K562 (cell line): Measurements from ENCODE around the gene HNRNPF. TPM values are rescaled to one million over a fixed set of nuclear protein-coding genes. Genes with fewer than 3 reads are reported as not detected.

Source experiments
- BRD4 ChIP-seq: fragments of 200-600 bp; sonication (generic); IDR thresholded peaks from 2 replicates; pipeline ENCODE4 v1.6.1; 2017; ENCODE audit warnings: inconsistent platforms
- CREM ChIP-seq: IDR thresholded peaks from 2 replicates; pipeline ENCODE4 v1.6.1; 2014; ENCODE audit warnings: antibody characterized with exemption, low read depth
- ESRRA ChIP-seq: fragments of 450-650 bp; IDR thresholded peaks from 2 replicates; pipeline ENCODE4 v1.6.1; 2014; ENCODE audit warnings: low read depth, mild to moderate bottlenecking, moderate library complexity, borderline replicate concordance
- HDAC8 ChIP-seq: fragments of 450-650 bp; IDR thresholded peaks from 2 replicates; pipeline ENCODE4 v1.6.1; 2016; ENCODE audit warnings: mild to moderate bottlenecking, missing genetic modification characterization, moderate library complexity, missing compliant biosample characterization
- LCOR ChIP-seq: sonication (generic); formaldehyde crosslinking; IDR thresholded peaks from 2 replicates; pipeline ENCODE4 v1.8.0; 2022; ENCODE audit warnings: mild to moderate bottlenecking, missing genetic modification reagents
- MAZ ChIP-seq, 2 experiments: fragments of 450-650 bp in 1 of 2; sonication (generic) in 1 of 2; formaldehyde crosslinking; IDR thresholded peaks in 1 of 2; conservative IDR thresholded peaks in 1 of 2; 2 replicates each; pipeline versions ENCODE4 v1.4.0 to v1.5.0; 2020; ENCODE audit warnings: mild to moderate bottlenecking in 1 of 2, missing genetic modification reagents in 1 of 2
- NFE2 ChIP-seq: IDR thresholded peaks from 2 replicates; pipeline ENCODE4 v1.6.1; 2014; ENCODE audit warnings: antibody characterized with exemption, low read depth
- NR4A1 ChIP-seq, 2 experiments: fragments of 250-450 bp in 1 of 2; fragments of 450-650 bp in 1 of 2; sonication (Bioruptor Pico) in 1 of 2; IDR thresholded peaks; 2 replicates each; pipeline versions ENCODE4 v1.4.0 to v1.6.1; 2016 to 2020; ENCODE audit warnings: mild to moderate bottlenecking in 2 of 2, missing compliant biosample characterization in 1 of 2, missing genetic modification characterization in 1 of 2, moderate library complexity in 1 of 2
- NUFIP1 ChIP-seq: fragments of 450-650 bp; IDR thresholded peaks from 2 replicates; pipeline ENCODE4 v1.6.1; 2018; ENCODE audit not compliant: partially characterized antibody
- PHF20 ChIP-seq: fragments of 450-650 bp; IDR thresholded peaks from 2 replicates; pipeline ENCODE4 v1.6.1; 2018; ENCODE audit not compliant: partially characterized antibody
- SETDB1 ChIP-seq: IDR thresholded peaks from one replicate; pipeline ENCODE4 v1.6.1; 2012; ENCODE audit warnings: low read length, control low read depth, inconsistent platforms
- SIX5 ChIP-seq, 2 experiments: IDR thresholded peaks; 2 replicates each; pipeline ENCODE4 v1.6.1; 2011; ENCODE audit warnings: low read length in 2 of 2, borderline replicate concordance in 1 of 2, low read depth in 1 of 2, mild to moderate bottlenecking in 1 of 2, moderate library complexity in 1 of 2; ENCODE audit not compliant: insufficient read depth in 1 of 2
- TAF1 ChIP-seq: IDR thresholded peaks from 2 replicates; pipeline ENCODE4 v1.6.1; 2011; ENCODE audit warnings: mild to moderate bottlenecking, low read length, moderate library complexity; ENCODE audit not compliant: insufficient read depth, control insufficient read depth, severe bottlenecking; ENCODE audit errors: extremely low read depth
- TAF7 ChIP-seq: fragments of 450-650 bp; IDR thresholded peaks from 2 replicates; pipeline ENCODE4 v1.6.1; 2016; ENCODE audit warnings: missing genetic modification characterization, missing compliant biosample characterization
- TEAD4 ChIP-seq, 2 experiments: sonication (generic) in 1 of 2; formaldehyde crosslinking in 1 of 2; IDR thresholded peaks; 2 replicates each; pipeline versions ENCODE4 v1.6.1 to v1.8.0; 2012 to 2022; ENCODE audit warnings: borderline replicate concordance in 1 of 2, inconsistent platforms in 1 of 2, low read length in 1 of 2, mild to moderate bottlenecking in 1 of 2, missing genetic modification reagents in 1 of 2
- XRCC3 ChIP-seq: fragments of 450-650 bp; IDR thresholded peaks from 2 replicates; pipeline ENCODE4 v1.6.1; 2017; ENCODE audit warnings: mild to moderate bottlenecking, moderate library complexity
- ZC3H4 ChIP-seq: sonication (generic); formaldehyde crosslinking; IDR thresholded peaks from 2 replicates; pipeline ENCODE4 v1.9.0; 2021; ENCODE audit warnings: missing genetic modification reagents, borderline replicate concordance
- ZNF165 ChIP-seq: fragments of 250-450 bp; sonication (Bioruptor Pico); IDR thresholded peaks from 2 replicates; pipeline ENCODE4 v1.4.0; 2020; ENCODE audit warnings: borderline replicate concordance
- ZNF175 ChIP-seq: fragments of 200-800 bp; sonication (Bioruptor generic); IDR thresholded peaks from 2 replicates; pipeline ENCODE4 v1.6.1; 2016; ENCODE audit warnings: low read depth, mild to moderate bottlenecking, missing genetic modification characterization, missing compliant biosample characterization
- ZNF764 ChIP-seq: fragments of 250-450 bp; sonication (Bioruptor Pico); IDR thresholded peaks from 2 replicates; pipeline ENCODE4 v1.4.0; 2020; ENCODE audit warnings: low read depth, mild to moderate bottlenecking, moderate library complexity
- polyA plus RNA-seq, 8 experiments: library from polyadenylated mRNA; depleted of rRNA in 4 of 8; stranded (reverse) in 5 of 8; unstranded in 3 of 8; fragments of >200 nt; fragmentation: Nextera tagmentation in 2 of 8; fragmentation: Illumina TruSeq in 1 of 8; extraction: Ambion mirVana in 2 of 8; extraction: Trizol in 1 of 8; gene quantifications; 2 replicates each; pipeline versions ENCODE4 v1.2.1 to v1.2.3, GENCODE V29; 2011 to 2014; ENCODE audit warnings: inconsistent platforms in 1 of 8, missing spikeins in 1 of 8
- total RNA-seq, 7 experiments: library from RNA; depleted of rRNA in 6 of 7; stranded (reverse); fragments of >200 nt in 6 of 7; fragmentation: Illumina TruSeq in 2 of 7; extraction: Trizol in 2 of 7; gene quantifications; 2 replicates each; pipeline versions ENCODE4 v1.2.1 to v1.2.3, GENCODE V29; 2011 to 2021; ENCODE audit warnings: low replicate concordance in 1 of 7
- TF ChIP-seq, protein P1 (sequence below): sonication (generic); formaldehyde crosslinking; IDR thresholded peaks from 2 replicates; pipeline ENCODE4 v1.8.1; 2023; ENCODE audit warnings: missing genetic modification reagents, mild to moderate bottlenecking, borderline replicate concordance
- TF ChIP-seq, protein P2 (sequence below): fragments of 250-450 bp; sonication (Bioruptor Pico); IDR thresholded peaks from 2 replicates; pipeline ENCODE4 v1.5.0; 2021

HNRNPF gene
- total and polyA plus RNA-seq, 9 of the 15 experiments (the other 6 are each of a cell fraction or from before 2014, with no cell fraction given): 192 to 489 (median 416) TPM

DNA sequence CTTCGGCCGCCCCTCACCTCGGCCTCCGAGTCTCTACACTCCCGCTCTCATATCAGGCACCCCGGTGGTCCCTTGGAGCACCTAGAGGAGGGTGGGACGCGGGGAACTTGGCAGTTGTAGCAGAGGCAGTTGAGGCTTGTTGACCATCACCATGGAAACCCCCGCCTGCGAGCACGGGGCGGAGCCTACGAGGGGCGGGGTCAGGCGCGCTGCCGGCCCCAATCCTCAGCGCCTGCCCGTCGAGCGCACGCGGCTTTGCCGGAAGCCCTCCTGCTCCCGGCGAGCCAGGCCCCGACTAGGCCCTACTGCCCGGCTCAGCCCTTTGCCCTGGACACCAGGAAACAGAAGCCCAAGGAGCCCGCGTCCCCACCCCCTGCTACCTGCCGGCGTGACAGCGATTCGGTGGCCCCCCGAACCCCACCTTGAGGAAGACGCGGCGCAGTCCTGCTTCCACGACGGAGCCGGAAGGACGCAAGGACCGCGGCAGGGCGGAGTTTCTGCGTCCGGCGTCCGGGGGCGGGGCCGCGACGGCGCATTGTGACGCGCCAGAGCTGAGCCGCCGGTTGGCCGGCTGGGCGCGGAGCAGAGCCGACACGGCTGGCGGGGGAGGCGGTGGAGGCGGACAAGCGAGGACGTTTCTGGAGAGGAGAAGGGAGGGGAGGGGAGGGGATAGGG lies at the start of gene HNRNPF (continued):
- TF ChIP-seq ZNF175 (peak; percentile 75; the same call in 1 of the 2 replicates), NUFIP1 (peak; percentile 49), SETDB1 (no peak), SIX5 (IDR thresholded peaks at IDR 0.05; ENCODE audit: borderline replicate concordance in 1 of 2, insufficient read depth in 1 of 2, low read depth in 1 of 2, low read length in 2 of 2) (no peak), ZNF165 (CRISPR knock-in tag) (peak; percentile 70; the same call in 1 of the 2 replicates), TEAD4 (IDR thresholded peaks at IDR 0.05; ENCODE audit: low read length) (peak; percentile 51), TEAD4 (CRISPR knock-in tag; IDR thresholded peaks at IDR 0.05; ENCODE audit: borderline replicate concordance) (no peak), NFE2 (peak; percentile 5; the same call in 1 of the 2 replicates), CREM (peak; percentile 96), BRD4 (peak; percentile 66; the same call in 1 of the 2 replicates), PHF20 (peak; percentile 92), LCOR (peak; percentile 98), MAZ (CRISPR knock-in tag; conservative IDR thresholded peaks at IDR 0.05 in 1 of 2, IDR thresholded peaks at IDR 0.05 in 1 of 2) (peak; percentile 87 to 91), ESRRA (no peak; the same call in none of the 2 replicates), ZC3H4 (CRISPR knock-in tag) (peak; percentile 64; the same call in 1 of the 2 replicates), HDAC8 (tag) (peak; percentile 92), NR4A1 (CRISPR knock-in tag; IDR thresholded peaks at IDR 0.05) (peak; percentile 86; the same call in 1 of the 2 replicates), NR4A1 (tag; IDR thresholded peaks at IDR 0.05) (peak; percentile 30; the same call in 1 of the 2 replicates), TAF1 (peak; percentile 58), XRCC3 (no peak), ZNF764 (CRISPR knock-in tag) (peak; percentile 83), TAF7 (tag) (peak; percentile 82)
- TF ChIP-seq, protein P1, sequence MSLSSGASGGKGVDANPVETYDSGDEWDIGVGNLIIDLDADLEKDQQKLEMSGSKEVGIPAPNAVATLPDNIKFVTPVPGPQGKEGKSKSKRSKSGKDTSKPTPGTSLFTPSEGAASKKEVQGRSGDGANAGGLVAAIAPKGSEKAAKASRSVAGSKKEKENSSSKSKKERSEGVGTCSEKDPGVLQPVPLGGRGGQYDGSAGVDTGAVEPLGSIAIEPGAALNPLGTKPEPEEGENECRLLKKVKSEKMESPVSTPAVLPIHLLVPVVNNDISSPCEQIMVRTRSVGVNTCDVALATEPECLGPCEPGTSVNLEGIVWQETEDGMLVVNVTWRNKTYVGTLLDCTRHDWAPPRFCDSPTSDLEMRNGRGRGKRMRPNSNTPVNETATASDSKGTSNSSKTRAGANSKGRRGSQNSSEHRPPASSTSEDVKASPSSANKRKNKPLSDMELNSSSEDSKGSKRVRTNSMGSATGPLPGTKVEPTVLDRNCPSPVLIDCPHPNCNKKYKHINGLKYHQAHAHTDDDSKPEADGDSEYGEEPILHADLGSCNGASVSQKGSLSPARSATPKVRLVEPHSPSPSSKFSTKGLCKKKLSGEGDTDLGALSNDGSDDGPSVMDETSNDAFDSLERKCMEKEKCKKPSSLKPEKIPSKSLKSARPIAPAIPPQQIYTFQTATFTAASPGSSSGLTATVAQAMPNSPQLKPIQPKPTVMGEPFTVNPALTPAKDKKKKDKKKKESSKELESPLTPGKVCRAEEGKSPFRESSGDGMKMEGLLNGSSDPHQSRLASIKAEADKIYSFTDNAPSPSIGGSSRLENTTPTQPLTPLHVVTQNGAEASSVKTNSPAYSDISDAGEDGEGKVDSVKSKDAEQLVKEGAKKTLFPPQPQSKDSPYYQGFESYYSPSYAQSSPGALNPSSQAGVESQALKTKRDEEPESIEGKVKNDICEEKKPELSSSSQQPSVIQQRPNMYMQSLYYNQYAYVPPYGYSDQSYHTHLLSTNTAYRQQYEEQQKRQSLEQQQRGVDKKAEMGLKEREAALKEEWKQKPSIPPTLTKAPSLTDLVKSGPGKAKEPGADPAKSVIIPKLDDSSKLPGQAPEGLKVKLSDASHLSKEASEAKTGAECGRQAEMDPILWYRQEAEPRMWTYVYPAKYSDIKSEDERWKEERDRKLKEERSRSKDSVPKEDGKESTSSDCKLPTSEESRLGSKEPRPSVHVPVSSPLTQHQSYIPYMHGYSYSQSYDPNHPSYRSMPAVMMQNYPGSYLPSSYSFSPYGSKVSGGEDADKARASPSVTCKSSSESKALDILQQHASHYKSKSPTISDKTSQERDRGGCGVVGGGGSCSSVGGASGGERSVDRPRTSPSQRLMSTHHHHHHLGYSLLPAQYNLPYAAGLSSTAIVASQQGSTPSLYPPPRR (CRISPR knock-in tag): 0 out of 2 replicates have a peak, but pooled peaks have one; percentile 19
- TF ChIP-seq, protein P2, sequence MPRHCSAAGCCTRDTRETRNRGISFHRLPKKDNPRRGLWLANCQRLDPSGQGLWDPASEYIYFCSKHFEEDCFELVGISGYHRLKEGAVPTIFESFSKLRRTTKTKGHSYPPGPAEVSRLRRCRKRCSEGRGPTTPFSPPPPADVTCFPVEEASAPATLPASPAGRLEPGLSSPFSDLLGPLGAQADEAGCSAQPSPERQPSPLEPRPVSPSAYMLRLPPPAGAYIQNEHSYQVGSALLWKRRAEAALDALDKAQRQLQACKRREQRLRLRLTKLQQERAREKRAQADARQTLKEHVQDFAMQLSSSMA (CRISPR knock-in tag): no peak
